ENCODE data around the gene FAM120B.

Gene FAM120B

GRCh38 chr6:170450916-170451761 is 144.6 kb downstream of the FAM120B start:
- H3K27ac ChIP-seq: no peak overlapping the region
- no peaks in the 10 kb centered on the region for H3K27me3 ChIP-seq (ENCODE audit: insufficient read depth, low read depth, severe bottlenecking)
- TF ChIP-seq CTCF (IDR thresholded peaks at IDR 0.05; ENCODE audit: low read depth, low read length): no peak
- DNase-seq: no peak
- H3K36me3 ChIP-seq: no peaks in the 10 kb centered on the region
- H3K9me3 ChIP-seq (ENCODE audit: severe bottlenecking): peaks cover 2% of the 10 kb centered on the region
- H3K4me3 ChIP-seq (ENCODE audit: low read depth, low read length): no peak overlapping the region

- H3K27me3 ChIP-seq (ENCODE audit: insufficient read depth, low read depth, severe bottlenecking): no peaks in the 10 kb centered on the region
- no peaks in the 10 kb centered on the region for H3K36me3 ChIP-seq
- H3K9me3 ChIP-seq (ENCODE audit: severe bottlenecking): no peaks in the 10 kb centered on the region
- H3K4me3 ChIP-seq (ENCODE audit: low read depth, low read length): no peak overlapping the region
- TF ChIP-seq CTCF (IDR thresholded peaks at IDR 0.05; ENCODE audit: low read depth, low read length): no peak
- no peak for DNase-seq
- no peak overlapping the region for H3K27ac ChIP-seq
Observed at GRCh38 chr6:170451762-170452651, 145.4 kb downstream of the FAM120B start.

GRCh38 chr6:170452767-170453545 is 146.4 kb downstream of the FAM120B start:
- no peaks in the 10 kb centered on the region for H3K9me3 ChIP-seq (ENCODE audit: severe bottlenecking)
- DNase-seq: no peak
- H3K27ac ChIP-seq: no peak overlapping the region
- H3K27me3 ChIP-seq (ENCODE audit: insufficient read depth, low read depth, severe bottlenecking): no peaks in the 10 kb centered on the region
- no peaks in the 10 kb centered on the region for H3K36me3 ChIP-seq
- no peak overlapping the region for H3K4me3 ChIP-seq (ENCODE audit: low read depth, low read length)
- TF ChIP-seq CTCF (IDR thresholded peaks at IDR 0.05; ENCODE audit: low read depth, low read length): no peak

GRCh38 chr6:170453586-170454511 is 147.3 kb downstream of the FAM120B start:
- no peaks in the 10 kb centered on the region for H3K27me3 ChIP-seq (ENCODE audit: insufficient read depth, low read depth, severe bottlenecking)
- no peaks in the 10 kb centered on the region for H3K36me3 ChIP-seq
- DNase-seq: no peak
- H3K9me3 ChIP-seq (ENCODE audit: severe bottlenecking): no peaks in the 10 kb centered on the region
- no peak overlapping the region for H3K4me3 ChIP-seq (ENCODE audit: low read depth, low read length)
- no peak overlapping the region for H3K27ac ChIP-seq
- TF ChIP-seq CTCF (IDR thresholded peaks at IDR 0.05; ENCODE audit: low read depth, low read length): no peak

All from WERI-Rb-1 (cell line).